GM10266 (cell line): ENCODE data around the gene YY2.

Experiments
- DNase-seq: peaks from one replicate; pipeline ENCODE4 v3.0.0; 2012; ENCODE audit errors: extremely low spot score
- TF ChIP-seq, protein P1 (sequence below): IDR thresholded peaks from 2 replicates; pipeline ENCODE4 v1.5.1; 2012; ENCODE audit warnings: mild to moderate bottlenecking, low read depth; ENCODE audit not compliant: control insufficient read depth, insufficient read depth; ENCODE audit errors: missing control alignments

YY2 gene

GRCh38 chrX:21845096-21845495, 10.7 kb upstream of the YY2 start:
- DNase-seq: no peak
- TF ChIP-seq, protein P1, sequence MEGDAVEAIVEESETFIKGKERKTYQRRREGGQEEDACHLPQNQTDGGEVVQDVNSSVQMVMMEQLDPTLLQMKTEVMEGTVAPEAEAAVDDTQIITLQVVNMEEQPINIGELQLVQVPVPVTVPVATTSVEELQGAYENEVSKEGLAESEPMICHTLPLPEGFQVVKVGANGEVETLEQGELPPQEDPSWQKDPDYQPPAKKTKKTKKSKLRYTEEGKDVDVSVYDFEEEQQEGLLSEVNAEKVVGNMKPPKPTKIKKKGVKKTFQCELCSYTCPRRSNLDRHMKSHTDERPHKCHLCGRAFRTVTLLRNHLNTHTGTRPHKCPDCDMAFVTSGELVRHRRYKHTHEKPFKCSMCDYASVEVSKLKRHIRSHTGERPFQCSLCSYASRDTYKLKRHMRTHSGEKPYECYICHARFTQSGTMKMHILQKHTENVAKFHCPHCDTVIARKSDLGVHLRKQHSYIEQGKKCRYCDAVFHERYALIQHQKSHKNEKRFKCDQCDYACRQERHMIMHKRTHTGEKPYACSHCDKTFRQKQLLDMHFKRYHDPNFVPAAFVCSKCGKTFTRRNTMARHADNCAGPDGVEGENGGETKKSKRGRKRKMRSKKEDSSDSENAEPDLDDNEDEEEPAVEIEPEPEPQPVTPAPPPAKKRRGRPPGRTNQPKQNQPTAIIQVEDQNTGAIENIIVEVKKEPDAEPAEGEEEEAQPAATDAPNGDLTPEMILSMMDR: no peak

- no peak for DNase-seq
Observed at GRCh38 chrX:21847342-21847741, 8.4 kb upstream of the YY2 start.

DNA sequence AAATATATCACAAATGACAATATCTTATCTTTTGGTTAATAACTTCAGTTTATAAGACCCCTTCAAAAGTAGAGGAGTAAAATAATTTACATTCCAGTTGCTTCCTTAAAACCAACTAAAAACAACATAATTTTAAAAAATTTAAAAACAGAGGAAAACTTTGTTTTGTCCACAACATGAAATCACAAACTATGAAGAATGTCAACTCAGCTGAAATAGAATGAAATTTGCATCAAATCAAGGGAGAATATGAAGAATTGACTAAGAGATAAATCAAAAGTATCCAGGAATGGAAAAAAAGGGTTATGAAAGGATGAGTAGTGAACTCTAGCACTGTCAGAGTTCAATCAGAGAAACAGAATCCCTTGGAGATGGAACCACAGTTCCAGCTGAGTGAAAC, 2.2 kb upstream of the YY2 start:
- no peak for DNase-seq
- TF ChIP-seq, protein P1: no peak

More at GRCh38 chrX:21847342-21847741, 8.4 kb upstream of the YY2 start:
- TF ChIP-seq, protein P1: no peak

- DNase-seq: no peak
- TF ChIP-seq, protein P1: no peak
Observed at GRCh38 chrX:21856504-21856903, 717 bp downstream of the YY2 start.

DNA sequence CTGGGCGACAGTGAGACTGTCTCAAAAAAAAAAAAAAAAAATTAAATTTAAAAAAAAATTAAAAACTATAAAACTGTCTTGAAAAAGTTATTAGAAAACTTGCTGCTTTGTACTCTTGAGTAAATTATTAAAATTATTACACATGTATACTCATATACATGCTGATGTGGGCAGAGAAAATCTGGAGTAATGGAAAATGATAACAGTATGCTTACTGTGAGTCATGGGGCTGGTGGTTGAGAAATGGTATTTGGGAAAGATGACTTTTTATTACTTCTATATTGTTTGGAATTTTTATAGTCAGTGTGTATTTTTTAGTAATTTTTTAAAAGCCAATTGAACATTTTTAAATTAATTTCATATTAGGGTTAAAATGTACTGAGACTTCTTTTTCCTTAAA, 7.5 kb downstream of the YY2 start:
- TF ChIP-seq, protein P1: no peak
- no peak for DNase-seq

- TF ChIP-seq, protein P1: no peak
- no peak for DNase-seq
Observed at GRCh38 chrX:21865436-21865835, 9.6 kb downstream of the YY2 start.

DNA sequence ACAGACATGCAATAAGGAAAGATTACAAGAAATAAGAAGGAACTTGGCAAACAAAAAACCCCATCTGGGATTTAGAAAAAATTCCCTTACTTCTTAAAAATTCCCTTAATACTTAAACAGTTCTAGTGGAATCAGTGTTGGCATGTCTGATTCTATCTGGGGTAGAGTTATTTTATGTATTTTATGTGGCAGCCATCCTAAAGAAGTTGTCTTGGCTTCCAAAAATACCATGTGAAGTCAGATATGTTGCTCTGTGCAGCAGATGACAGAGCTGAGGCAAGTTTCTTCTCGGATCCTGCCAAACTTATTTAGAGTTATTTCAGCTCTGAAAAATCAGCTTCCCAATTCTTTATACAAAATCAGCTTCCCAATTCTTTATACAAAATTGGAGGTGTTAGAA, 14.7 kb downstream of the YY2 start:
- no peak for DNase-seq
- TF ChIP-seq, protein P1: no peak
